Astrocyte (in vitro differentiated cells and primary cell): ENCODE measurements around the gene IFNL2. TPM values are rescaled to one million over a fixed set of nuclear protein-coding genes. Genes with fewer than 3 reads are reported as not detected.

Experiments
- DNase-seq: peaks from one replicate; pipeline ENCODE4 v3.0.0-alpha.2; 2010; ENCODE audit warnings: low read depth
- FAIRE-seq: peaks from 2 replicates; lab custom pipeline; 2011; peaks lifted over from hg19 to GRCh38; lab: Jason Lieb, UNC
- H2AFZ ChIP-seq: 2 replicates; pipeline ENCODE4 v1.6.0; 2012; ENCODE audit warnings: low read depth, low read length, inconsistent platforms
- H3K27ac ChIP-seq: 2 replicates; pipeline ENCODE4 v1.5.1; 2011; ENCODE audit warnings: low read depth, low read length, inconsistent platforms
- H3K27me3 ChIP-seq: 2 replicates; pipeline ENCODE4 v1.6.0; 2011; ENCODE audit warnings: low read length, inconsistent platforms; ENCODE audit not compliant: insufficient read depth
- H3K36me3 ChIP-seq: 2 replicates; pipeline ENCODE4 v1.5.1; 2011; ENCODE audit warnings: low read length, inconsistent platforms; ENCODE audit not compliant: insufficient read depth
- H3K4me1 ChIP-seq: 2 replicates; pipeline ENCODE4 v1.5.1; 2011; ENCODE audit warnings: low read length, inconsistent platforms; ENCODE audit not compliant: insufficient read depth
- H3K4me2 ChIP-seq: 2 replicates; pipeline ENCODE4 v1.6.0; 2012; ENCODE audit warnings: low read length, inconsistent platforms
- H3K4me3 ChIP-seq: 2 replicates; pipeline ENCODE4 v1.5.1; 2011; ENCODE audit warnings: low read depth, mild to moderate bottlenecking, low read length, inconsistent platforms; ENCODE audit not compliant: insufficient read depth
- H3K79me2 ChIP-seq: 2 replicates; pipeline ENCODE4 v1.6.0; 2012; ENCODE audit warnings: mild to moderate bottlenecking, low read length, inconsistent platforms; ENCODE audit not compliant: insufficient read depth
- H3K9ac ChIP-seq: 2 replicates; pipeline ENCODE4 v1.6.0; 2012; ENCODE audit warnings: mild to moderate bottlenecking, low read length, inconsistent platforms
- H3K9me3 ChIP-seq: 2 replicates; pipeline ENCODE4 v1.5.1; 2012; ENCODE audit warnings: low read depth, mild to moderate bottlenecking, low read length, inconsistent platforms; ENCODE audit not compliant: insufficient read depth
- H4K20me1 ChIP-seq: 2 replicates; pipeline ENCODE4 v1.6.0; 2012; ENCODE audit warnings: low read length, inconsistent platforms; ENCODE audit not compliant: insufficient read depth
- H3K27ac Mint-ChIP-seq: one replicate; pipeline ENCODE4 v1.8.0; 2021; ENCODE audit warnings: mild to moderate bottlenecking, mixed read lengths; ENCODE audit not compliant: unreplicated experiment
- H3K27me3 Mint-ChIP-seq: one replicate; pipeline ENCODE4 v1.8.0; 2021; ENCODE audit warnings: low read depth, mixed read lengths; ENCODE audit not compliant: unreplicated experiment
- H3K36me3 Mint-ChIP-seq: one replicate; pipeline ENCODE4 v1.8.0; 2021; ENCODE audit warnings: low read depth, mixed read lengths; ENCODE audit not compliant: unreplicated experiment
- H3K4me1 Mint-ChIP-seq: one replicate; pipeline ENCODE4 v1.8.0; 2021; ENCODE audit warnings: low read depth, mixed read lengths; ENCODE audit not compliant: unreplicated experiment
- H3K4me3 Mint-ChIP-seq: one replicate; pipeline ENCODE4 v1.8.0; 2021; ENCODE audit warnings: mild to moderate bottlenecking, moderate library complexity, mixed read lengths; ENCODE audit not compliant: unreplicated experiment
- H3K9me3 Mint-ChIP-seq: one replicate; pipeline ENCODE4 v1.8.0; 2021; ENCODE audit warnings: mild to moderate bottlenecking, mixed read lengths; ENCODE audit not compliant: unreplicated experiment
- CTCF ChIP-seq: IDR thresholded peaks from 2 replicates; pipeline ENCODE4 v1.5.1; 2011; ENCODE audit warnings: low read depth, mild to moderate bottlenecking, inconsistent platforms, low read length, moderate library complexity; ENCODE audit not compliant: insufficient read depth
- EZH2 ChIP-seq: IDR thresholded peaks from 2 replicates; pipeline ENCODE4 v1.6.1; 2012; ENCODE audit warnings: mild to moderate bottlenecking, low read length, inconsistent platforms; ENCODE audit not compliant: insufficient read depth
- total RNA-seq: library from RNA; stranded (reverse); gene quantifications from 2 replicates; pipeline ENCODE4 v1.2.1, GENCODE V29; 2021

Gene IFNL2
- total RNA-seq, 1 donor from 2014 or later, result not detected

DNA sequence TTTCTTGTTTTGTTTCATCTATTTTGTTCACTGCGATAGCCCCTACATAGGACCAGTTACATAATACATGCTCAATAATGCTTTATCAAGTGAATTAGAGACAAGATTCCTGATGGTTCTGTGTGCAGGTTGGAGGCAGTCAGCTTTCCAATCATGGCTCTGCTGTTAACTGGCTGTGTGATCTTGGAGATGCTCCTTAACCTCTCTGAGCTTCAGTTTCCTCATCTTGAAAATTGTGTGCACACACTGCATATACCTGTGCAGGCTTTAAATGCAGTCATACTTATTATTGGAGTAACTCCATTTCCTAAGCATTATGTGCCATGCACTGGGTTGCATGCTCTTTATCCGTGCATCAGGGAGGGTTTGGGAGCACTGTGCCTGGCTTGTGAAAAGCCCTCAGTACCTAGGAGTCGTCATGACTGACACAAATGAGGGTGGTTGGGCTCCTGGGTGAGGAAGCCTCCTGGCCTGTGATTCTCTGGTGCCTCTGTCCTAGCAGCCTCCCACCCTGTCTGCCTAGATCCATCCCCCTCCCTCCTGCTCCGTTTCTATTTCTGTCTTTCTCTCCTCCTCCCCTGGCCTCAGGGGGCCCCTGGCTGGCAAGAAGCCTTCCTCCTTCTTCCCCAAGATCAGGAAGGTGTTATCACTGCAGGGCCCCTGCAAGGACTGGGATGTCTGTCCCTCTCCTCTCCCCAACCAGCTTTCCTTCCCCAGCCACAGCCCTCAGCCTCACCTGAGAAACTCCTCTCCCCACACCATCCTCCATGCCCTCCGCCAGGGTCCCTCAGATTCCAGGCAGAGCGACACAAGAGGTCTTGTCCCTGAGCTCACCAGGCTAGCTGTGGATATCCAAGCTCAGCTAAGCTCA lies 36.7 kb downstream of the IFNL2 start:
- peak overlapping the region; percentile 28 for H3K27ac Mint-ChIP-seq
- no peak overlapping the region for H3K4me3 Mint-ChIP-seq
- no peaks in the 10 kb centered on the region for H3K36me3 ChIP-seq
- H3K9me3 ChIP-seq, result no peaks in the 10 kb centered on the region
- FAIRE-seq (no peak), DNase-seq (no peak)
- no peak overlapping the region for H3K4me3 ChIP-seq
- no peaks in the 10 kb centered on the region for H4K20me1 ChIP-seq
- no peak overlapping the region for H3K4me2 ChIP-seq
- peaks cover 5% of the 10 kb centered on the region for H3K9me3 Mint-ChIP-seq
- no peaks in the 10 kb centered on the region for H3K79me2 ChIP-seq
- H3K4me1 ChIP-seq, result no peaks in the 10 kb centered on the region
- no peak overlapping the region for H2AFZ ChIP-seq
- no peak overlapping the region for H3K9ac ChIP-seq
- TF ChIP-seq EZH2, result no peak
- no peak for TF ChIP-seq CTCF
- peaks cover 34% of the 10 kb centered on the region for H3K4me1 Mint-ChIP-seq
- H3K27me3 Mint-ChIP-seq, result peaks cover 23% of the 10 kb centered on the region
- H3K36me3 Mint-ChIP-seq, result peaks cover 1% of the 10 kb centered on the region
- peaks cover 62% of the 10 kb centered on the region for H3K27me3 ChIP-seq
- H3K27ac ChIP-seq, result no peak overlapping the region

GRCh38 chr19:39306075-39306474 lies 37.9 kb downstream of the IFNL2 start:
- Mint-ChIP-seq H3K36me3 (peaks cover 9% of the 10 kb centered on the region), H3K9me3 (peaks cover 10% of the 10 kb centered on the region), H3K27ac (peak overlapping the region; percentile 30), H3K4me3 (no peak overlapping the region), H3K4me1 (peaks cover 34% of the 10 kb centered on the region), H3K27me3 (peaks cover 34% of the 10 kb centered on the region)
- TF ChIP-seq EZH2 (no peak), CTCF (no peak)
- no peaks in the 10 kb centered on the region for H3K9me3 ChIP-seq
- no peak overlapping the region for H2AFZ ChIP-seq
- H3K4me3 ChIP-seq, result no peak overlapping the region
- no peaks in the 10 kb centered on the region for H3K79me2 ChIP-seq
- H3K9ac ChIP-seq, result no peak overlapping the region
- no peaks in the 10 kb centered on the region for H4K20me1 ChIP-seq
- no peak overlapping the region for H3K4me2 ChIP-seq
- no peaks in the 10 kb centered on the region for H3K4me1 ChIP-seq
- peaks cover 62% of the 10 kb centered on the region for H3K27me3 ChIP-seq
- FAIRE-seq (no peak), DNase-seq (no peak)
- H3K27ac ChIP-seq, result no peak overlapping the region
- H3K36me3 ChIP-seq, result no peaks in the 10 kb centered on the region
